Esophagus muscularis mucosa (tissue), 3 donors: ENCODE data around the gene ASIP.

ENCODE experiments used
- POLR2A ChIP-seq: fragments of 450-650 bp; IDR thresholded peaks from one replicate; pipeline ENCODE4 v1.6.1; 2017; ENCODE audit warnings: antibody characterized with exemption, moderate library complexity, mild to moderate bottlenecking, low read depth
- POLR2AphosphoS5 ChIP-seq, 2 donors: sonication (generic); formaldehyde crosslinking; IDR thresholded peaks; one replicate each; pipeline ENCODE4 v1.6.1; 2017; ENCODE audit warnings: antibody characterized with exemption in 2 of 2
- TF ChIP-seq, protein P1 (sequence below), 3 experiments: fragments of 200-600 bp in 2 of 3; fragments of 450-650 bp in 1 of 3; sonication (generic) in 2 of 3; IDR thresholded peaks; one replicate each; pipeline ENCODE4 v1.5.1; 2017 to 2019; ENCODE audit warnings: antibody characterized with exemption in 3 of 3, mild to moderate bottlenecking in 2 of 3, moderate library complexity in 1 of 3

DNA sequence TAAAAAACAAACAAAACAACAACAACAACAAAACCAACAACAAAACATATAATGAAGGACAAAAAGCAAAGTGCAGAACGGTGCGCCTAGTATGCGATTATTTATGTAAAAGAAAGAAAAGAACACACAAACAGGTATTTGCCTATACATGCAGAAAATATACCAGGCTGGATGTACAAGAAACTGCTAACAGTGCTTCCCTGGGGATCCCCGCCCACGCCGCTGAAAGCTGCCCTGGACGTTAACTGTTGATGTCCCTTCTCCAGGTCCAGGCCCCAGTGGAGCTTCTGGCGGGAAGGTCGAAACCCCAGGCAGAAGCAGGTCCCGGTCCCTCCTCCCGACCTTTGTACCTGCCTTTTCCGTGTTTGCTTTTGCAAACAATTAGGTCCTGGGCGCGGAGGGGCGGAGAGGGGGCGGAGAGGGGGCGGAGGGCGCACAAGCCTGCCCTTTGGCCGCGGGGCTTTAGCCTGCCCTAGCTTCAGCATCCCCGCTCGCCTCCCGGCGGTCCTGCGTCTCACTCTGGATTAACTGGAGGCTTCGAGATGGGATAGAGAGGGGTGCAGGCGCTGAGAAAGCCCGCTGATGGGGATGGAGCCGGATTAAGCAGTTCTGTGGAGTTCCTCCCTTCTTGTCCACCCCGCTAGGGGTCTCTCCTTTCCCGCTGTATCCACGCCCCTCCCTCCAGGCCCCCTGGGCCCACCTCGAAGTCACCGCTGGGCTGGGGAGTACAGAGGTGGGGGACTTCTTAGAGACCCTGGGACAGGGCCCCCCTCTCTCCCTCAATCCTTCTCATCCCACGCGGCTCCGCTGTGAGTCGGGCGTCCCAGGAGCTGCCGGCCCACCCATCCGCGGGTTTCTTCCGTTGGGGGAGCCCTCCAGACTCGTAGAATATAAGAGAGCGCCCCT is 70.1 kb downstream of the ASIP start:
- TF ChIP-seq, protein P1, sequence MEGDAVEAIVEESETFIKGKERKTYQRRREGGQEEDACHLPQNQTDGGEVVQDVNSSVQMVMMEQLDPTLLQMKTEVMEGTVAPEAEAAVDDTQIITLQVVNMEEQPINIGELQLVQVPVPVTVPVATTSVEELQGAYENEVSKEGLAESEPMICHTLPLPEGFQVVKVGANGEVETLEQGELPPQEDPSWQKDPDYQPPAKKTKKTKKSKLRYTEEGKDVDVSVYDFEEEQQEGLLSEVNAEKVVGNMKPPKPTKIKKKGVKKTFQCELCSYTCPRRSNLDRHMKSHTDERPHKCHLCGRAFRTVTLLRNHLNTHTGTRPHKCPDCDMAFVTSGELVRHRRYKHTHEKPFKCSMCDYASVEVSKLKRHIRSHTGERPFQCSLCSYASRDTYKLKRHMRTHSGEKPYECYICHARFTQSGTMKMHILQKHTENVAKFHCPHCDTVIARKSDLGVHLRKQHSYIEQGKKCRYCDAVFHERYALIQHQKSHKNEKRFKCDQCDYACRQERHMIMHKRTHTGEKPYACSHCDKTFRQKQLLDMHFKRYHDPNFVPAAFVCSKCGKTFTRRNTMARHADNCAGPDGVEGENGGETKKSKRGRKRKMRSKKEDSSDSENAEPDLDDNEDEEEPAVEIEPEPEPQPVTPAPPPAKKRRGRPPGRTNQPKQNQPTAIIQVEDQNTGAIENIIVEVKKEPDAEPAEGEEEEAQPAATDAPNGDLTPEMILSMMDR (IDR thresholded peaks at IDR 0.05), result no peak
- TF ChIP-seq POLR2AphosphoS5 (IDR thresholded peaks at IDR 0.05) (no peak), POLR2A (no peak)
